ENCODE data around the gene BMI1.

- TF ChIP-seq CTCF (conservative IDR thresholded peaks at IDR 0.05; ENCODE audit: low read depth, low read length) (no peak), POLR2A (IDR thresholded peaks at IDR 0.05; ENCODE audit: low read depth, low read length) (no peak), RAD21 (IDR thresholded peaks at IDR 0.05; ENCODE audit: low read length) (no peak), MXI1 (IDR thresholded peaks at IDR 0.05; ENCODE audit: borderline replicate concordance, low read depth, low read length) (no peak), MAFK (IDR thresholded peaks at IDR 0.05; ENCODE audit: low read depth, low read length) (no peak)
- TF ChIP-seq, protein P1, sequence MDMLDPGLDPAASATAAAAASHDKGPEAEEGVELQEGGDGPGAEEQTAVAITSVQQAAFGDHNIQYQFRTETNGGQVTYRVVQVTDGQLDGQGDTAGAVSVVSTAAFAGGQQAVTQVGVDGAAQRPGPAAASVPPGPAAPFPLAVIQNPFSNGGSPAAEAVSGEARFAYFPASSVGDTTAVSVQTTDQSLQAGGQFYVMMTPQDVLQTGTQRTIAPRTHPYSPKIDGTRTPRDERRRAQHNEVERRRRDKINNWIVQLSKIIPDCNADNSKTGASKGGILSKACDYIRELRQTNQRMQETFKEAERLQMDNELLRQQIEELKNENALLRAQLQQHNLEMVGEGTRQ (IDR thresholded peaks at IDR 0.05; ENCODE audit: low read depth, low read length): no peak
Observed at GRCh38 chr10:22346096-22346661, 25.3 kb downstream of the BMI1 start.
